ENCODE data around the gene ZNF566.

The ZNF566 gene

GRCh38 chr19:36449059-36449670 is 40.2 kb downstream of the ZNF566 start:
- in situ Hi-C loops (cut with MboI; ENCODE audit: low sequenced_read_pairs) = no loop called here

- in situ Hi-C loops (cut with MboI; ENCODE audit: low sequenced_read_pairs) = no loop called here
These were observed 48.0 kb downstream of the ZNF566 start for GRCh38 chr19:36441339-36441738.

- in situ Hi-C loops (cut with MboI; ENCODE audit: low sequenced_read_pairs) = no loop called here
These were observed 52.8 kb downstream of the ZNF566 start for GRCh38 chr19:36436531-36436930.

- in situ Hi-C loops (cut with MboI; ENCODE audit: low sequenced_read_pairs) = no loop called here
These were observed 65.4 kb downstream of the ZNF566 start for GRCh38 chr19:36423925-36424324.

- in situ Hi-C loops (cut with MboI; ENCODE audit: low sequenced_read_pairs) = no loop called here
These were observed 67.4 kb downstream of the ZNF566 start for GRCh38 chr19:36421749-36422481.

GRCh38 chr19:36420961-36421748 is 68.2 kb downstream of the ZNF566 start:
- in situ Hi-C loops (cut with MboI; ENCODE audit: low sequenced_read_pairs) = no loop called here

GRCh38 chr19:36418287-36419001 is 70.9 kb downstream of the ZNF566 start, which contains the start of gene ZFP82:
Gene ZFP82 (minus strand): TSS chr19:36418644. CDS start chr19:36409789, 8,855 bp downstream.
- in situ Hi-C loops (cut with MboI; ENCODE audit: low sequenced_read_pairs) = no loop called here

- in situ Hi-C loops (cut with MboI; ENCODE audit: low sequenced_read_pairs) = no loop called here
These were observed 71.5 kb downstream of the ZNF566 start for GRCh38 chr19:36417752-36418286.

GRCh38 chr19:36409841-36410240 is 79.5 kb downstream of the ZNF566 start:
- in situ Hi-C loops (cut with MboI; ENCODE audit: low sequenced_read_pairs) = no loop called here

GRCh38 chr19:36408101-36408500 is 81.3 kb downstream of the ZNF566 start:
- in situ Hi-C loops (cut with MboI; ENCODE audit: low sequenced_read_pairs) = no loop called here

GRCh38 chr19:36404498-36404897 is 84.9 kb downstream of the ZNF566 start:
- in situ Hi-C loops (cut with MboI; ENCODE audit: low sequenced_read_pairs) = no loop called here

- in situ Hi-C loops (cut with MboI; ENCODE audit: low sequenced_read_pairs) = no loop called here
These were observed 87.9 kb downstream of the ZNF566 start for GRCh38 chr19:36401475-36401874.

- in situ Hi-C loops (cut with MboI; ENCODE audit: low sequenced_read_pairs) = no loop called here
These were observed 90.8 kb downstream of the ZNF566 start for GRCh38 chr19:36398571-36398970.
